ENCODE measurements around the gene NUTF2.
A peak's percentile ranks its signal among the peaks of the same experiment; 100 is the strongest.
"Not testable (repeated sequence)": the region's sequence is repeated elsewhere in the genome, so short reads cannot be mapped to it uniquely, and the experiment has no call there.

Gene NUTF2

DNA sequence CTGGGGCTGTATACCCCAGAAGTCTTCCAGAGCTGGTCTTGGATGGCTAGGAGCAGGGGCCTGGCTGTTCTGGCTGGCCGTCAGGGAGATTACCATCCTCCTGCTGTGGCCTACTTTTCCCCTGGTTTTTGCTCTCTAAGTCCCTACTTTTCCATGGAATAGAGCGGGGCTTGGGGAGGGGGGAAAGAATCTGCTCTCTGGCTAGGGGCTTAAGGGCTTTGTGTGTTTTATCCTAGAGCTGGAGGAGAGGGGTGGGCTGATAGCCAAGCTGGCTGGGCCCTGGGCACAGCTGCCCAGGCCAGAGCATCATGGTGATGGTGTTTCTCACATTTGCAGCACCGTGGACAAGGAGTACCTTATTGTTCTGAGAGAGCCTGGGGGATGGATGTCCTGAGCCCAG lies 41.6 kb downstream of the NUTF2 start:
- DNase-seq = no peak

- DNase-seq = no peak
Observed at GRCh38 chr16:67892375-67892774, 45.6 kb downstream of the NUTF2 start.

DNA sequence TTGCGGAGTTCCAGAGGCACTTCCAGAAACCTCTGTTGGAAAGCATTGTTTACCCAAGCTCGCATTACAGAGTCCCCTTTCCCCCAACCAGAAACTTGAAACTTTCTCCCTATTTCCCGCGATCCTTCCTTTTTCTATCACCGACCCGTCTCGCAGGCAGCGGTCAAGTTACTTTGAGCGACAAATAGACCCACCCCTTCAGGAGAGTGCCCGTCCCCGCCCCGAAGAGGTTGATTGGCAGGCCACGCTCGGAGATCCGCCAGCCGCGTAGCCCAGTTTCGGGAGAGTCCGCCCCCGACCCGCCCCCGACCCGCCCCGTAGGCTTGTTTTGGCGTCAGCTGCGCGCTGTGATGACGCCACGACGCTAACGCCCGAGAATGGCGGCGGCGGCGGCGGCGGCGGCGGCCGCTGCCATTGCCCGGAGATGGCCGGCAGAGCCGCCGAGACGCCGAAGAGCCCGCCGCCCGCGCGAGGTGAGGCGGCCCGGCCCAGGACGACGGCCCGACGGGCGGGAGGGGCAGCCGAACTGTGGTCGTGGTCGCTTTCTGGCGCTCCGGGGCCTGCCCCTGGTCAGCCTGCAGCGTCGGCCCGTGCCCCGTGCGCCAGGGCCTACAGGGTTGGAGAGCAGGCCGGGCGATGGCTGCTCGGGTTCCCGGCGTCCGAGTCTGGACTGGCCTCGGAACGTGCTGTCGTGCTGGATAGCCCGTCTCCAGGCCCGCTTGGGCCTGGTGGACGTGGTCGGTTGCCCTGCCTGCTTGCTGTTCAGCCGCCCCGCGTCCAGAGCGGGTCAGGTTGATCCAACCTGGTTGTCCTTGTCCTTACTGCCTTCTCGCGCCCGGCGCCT lies 46.4 kb downstream of the NUTF2 start, which contains the start of gene PSKH1:
TSS of gene PSKH1 (plus strand) at position 356 of the 844 bp plus-strand sequence. CDS start 15,496 bp downstream, outside the sequence.
- DNase-seq = peak; percentile 99

GRCh38 chr16:67893743-67894399 lies 47.1 kb downstream of the NUTF2 start:
- DNase-seq = no peak

DNA sequence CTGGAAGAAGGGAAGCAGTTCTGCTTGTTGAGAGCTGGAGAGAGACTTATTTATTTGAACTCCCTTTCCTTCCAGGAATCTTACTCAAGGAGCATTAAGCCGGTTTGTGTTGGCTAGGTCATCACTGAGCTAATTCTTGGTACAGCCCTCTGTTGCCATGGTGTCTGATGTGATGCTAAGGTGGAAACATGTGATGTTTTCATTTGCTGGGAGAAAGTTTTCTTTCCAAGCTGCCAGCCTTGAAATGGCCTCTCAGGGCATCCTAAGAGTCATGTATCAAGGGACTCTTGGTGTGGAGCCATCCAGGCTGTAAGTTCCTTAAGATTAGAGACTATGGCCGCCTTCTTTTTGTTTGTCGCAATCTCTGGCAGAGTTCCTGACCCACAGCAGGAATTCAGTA lies 50.5 kb downstream of the NUTF2 start:
- DNase-seq = no peak

- no peak for DNase-seq
Observed at GRCh38 chr16:67901734-67902133, 55.0 kb downstream of the NUTF2 start.

GRCh38 chr16:67902831-67903230 lies 56.1 kb downstream of the NUTF2 start:
- no peak for DNase-seq

DNA sequence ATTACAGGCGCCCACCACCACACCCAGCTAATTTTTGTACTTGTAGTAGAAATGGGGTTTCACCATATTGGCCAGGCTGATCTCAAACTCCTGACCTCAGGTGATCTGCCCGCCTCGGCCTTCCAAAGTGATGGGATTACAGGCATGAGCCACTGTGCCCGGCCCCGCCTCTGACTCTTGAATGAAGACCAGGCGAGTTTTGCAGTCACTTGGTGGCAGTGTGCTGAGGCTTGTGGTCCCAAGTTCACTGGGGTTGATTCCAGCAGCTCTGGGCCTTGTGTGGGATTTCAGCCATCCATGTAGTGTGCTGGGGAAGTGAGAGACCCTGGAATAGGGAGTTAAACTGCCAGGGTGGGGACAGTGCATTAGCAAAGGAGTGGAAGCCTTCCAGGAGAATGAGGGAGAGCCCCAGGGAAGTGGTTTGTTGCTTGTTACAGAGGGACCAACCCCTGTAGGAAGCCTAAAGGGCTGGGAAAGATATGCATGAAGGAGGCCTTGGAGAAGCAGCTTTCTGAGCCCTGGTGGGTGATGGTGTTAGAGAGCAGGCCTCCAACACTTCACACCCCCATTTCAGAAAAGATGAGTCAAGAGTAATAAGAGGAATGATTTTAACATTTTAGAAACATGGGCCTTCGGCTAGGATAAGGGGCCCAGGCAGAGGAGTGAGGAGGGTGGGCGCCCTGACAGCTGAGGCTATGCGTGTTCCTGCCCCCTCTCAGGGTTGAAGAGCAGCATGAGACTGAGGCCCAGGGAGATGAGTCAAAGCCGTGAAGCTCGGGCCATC lies 60.9 kb downstream of the NUTF2 start:
- DNase-seq = no peak

DNA sequence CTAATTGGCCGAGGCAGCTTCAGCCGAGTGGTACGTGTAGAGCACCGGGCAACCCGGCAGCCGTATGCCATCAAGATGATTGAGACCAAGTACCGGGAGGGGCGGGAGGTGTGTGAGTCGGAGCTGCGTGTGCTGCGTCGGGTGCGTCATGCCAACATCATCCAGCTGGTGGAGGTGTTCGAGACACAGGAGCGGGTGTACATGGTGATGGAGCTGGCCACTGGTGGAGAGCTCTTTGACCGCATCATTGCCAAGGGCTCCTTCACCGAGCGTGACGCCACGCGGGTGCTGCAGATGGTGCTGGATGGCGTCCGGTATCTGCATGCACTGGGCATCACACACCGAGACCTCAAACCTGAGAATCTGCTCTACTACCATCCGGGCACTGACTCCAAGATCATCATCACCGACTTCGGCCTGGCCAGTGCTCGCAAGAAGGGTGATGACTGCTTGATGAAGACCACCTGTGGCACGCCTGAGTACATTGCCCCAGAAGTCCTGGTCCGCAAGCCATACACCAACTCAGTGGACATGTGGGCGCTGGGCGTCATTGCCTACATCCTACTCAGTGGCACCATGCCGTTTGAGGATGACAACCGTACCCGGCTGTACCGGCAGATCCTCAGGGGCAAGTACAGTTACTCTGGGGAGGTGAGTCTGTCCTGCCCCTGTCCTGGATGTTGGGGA lies 62.5 kb downstream of the NUTF2 start:
- no peak for DNase-seq

- DNase-seq = no peak
Observed at GRCh38 chr16:67910158-67910557, 63.4 kb downstream of the NUTF2 start.

DNA sequence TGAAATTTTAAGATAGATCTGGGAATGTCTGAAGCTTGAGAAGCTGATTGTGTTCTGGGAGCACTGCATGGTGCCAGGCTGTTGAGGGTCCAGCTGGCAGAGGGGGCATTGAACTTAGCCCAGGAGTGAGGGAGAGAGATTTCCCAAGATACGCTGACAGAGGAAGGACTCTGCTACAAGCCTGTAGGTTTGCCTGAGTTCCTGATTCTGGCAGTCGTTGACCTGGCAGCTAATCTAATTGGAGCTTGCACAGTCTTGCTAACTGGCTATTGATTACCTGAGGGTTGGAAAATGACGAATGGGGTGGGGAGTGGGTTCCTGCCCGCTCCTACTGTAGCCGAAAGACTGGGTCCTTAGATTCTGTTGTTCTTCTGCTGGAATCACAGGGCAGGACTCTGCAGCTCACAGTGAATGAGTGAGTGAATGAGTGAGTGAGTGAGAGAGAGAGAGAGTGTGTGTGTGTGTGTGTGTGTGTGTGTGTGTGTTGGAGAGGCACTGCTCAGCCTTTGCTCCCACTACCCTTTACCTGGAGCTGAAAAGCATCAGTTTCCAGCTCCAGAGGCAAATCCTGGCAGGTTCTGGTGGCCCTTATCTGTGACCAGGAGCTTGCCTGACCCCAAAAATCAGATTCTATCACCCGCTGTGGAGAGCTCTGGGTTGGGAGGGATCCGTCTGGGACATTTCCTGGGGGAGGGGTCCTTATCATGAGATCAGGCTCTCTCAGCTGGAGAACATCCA lies 68.2 kb downstream of the NUTF2 start:
- DNase-seq = no peak

- not testable (repeated sequence) for DNase-seq
Observed at GRCh38 chr16:67915496-67915769, 68.7 kb downstream of the NUTF2 start.

- DNase-seq = no peak
Observed at GRCh38 chr16:67915831-67916723, 69.3 kb downstream of the NUTF2 start.

- no peak for DNase-seq
Observed at GRCh38 chr16:67917140-67917851, 70.6 kb downstream of the NUTF2 start.

DNA sequence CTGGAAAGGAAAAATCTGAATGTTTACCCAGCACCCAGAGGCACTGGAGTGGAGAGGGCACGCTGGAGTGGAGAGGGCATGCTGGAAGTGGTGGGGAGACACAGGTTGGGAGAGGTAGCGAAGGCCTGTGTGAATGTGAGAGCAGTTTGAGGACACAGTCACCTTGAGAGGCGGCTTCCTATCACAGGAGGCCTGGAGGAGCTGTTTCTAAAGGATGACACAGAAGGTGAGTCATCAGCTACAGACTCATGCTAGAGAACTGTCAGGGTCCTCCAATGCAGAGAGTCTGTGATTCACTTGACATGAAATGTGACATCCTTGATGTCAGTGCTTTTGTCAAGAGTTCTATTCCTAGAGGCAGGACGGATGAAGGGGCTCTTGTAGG lies 71.1 kb downstream of the NUTF2 start:
- DNase-seq = no peak

DNA sequence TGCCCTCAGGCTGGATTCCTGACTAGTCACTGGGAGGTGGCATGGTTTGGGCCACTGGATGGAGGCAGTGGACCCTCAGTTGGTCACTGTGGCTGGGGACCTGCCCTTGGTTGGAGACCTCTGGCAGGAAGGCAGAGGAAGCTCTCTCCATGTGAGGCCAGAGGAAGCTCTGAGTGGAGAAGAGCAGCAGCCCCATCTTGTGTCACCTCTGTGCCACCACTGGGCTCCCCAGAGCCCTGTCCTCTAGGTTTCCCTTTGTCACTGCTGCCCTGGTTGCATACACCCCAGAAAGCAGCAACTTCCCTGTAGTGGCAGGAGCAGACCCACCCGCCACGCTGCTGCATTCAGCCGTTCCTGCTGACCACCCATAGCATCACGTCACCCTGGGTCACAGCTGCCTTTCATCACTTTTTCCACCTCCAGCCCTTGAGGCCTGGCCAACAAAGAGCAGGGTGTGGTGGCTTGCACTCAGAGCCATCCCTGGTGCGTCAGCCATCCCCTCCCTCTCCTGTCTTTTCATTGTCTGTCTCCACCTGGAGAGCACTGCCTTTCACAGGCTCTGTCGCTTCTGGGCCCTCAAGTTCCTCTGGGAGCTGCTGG lies 73.0 kb downstream of the NUTF2 start:
- DNase-seq = peak; percentile 40

All from hematopoietic multipotent progenitor cell treated with erythropoietin and hydrocortisone succinate and interleukin-3 and kit ligand, for 4 days (in vitro differentiated cells).